Measurements from ENCODE around the gene SBF2.

DNA sequence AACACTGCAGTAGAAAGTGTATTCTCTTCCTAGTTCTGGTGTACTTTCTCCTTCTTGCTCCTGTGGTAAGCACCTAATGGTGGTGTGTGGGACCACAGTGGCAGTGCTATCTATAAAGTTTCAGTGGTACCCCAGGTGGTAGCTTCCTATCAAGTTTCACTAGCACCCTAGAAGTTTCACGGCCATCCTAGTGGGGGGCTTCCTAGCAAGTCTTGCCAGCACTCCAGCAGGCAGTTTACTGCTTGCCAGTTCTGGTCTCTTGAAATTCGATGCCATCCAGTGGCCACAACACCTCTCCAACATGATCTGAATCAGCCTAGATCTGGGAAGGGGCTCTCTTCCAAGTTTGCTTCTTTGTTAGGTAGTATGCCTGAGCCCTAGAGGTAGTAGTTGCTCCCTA is 400.5 kb downstream of the SBF2 start:
- TF ChIP-seq CTCF (IDR thresholded peaks at IDR 0.05 in 8 of 11, conservative IDR thresholded peaks at IDR 0.05 in 3 of 11) (no peak), POLR2A (IDR thresholded peaks at IDR 0.05) (no peak)

Data from spleen (tissue), 7 donors.